A549 (cell line): ENCODE results near the gene FLNB. TPM values are rescaled to one million over a fixed set of nuclear protein-coding genes. Genes with fewer than 3 reads are reported as not detected.

Experiments
- ATAC-seq, 2 experiments: fragments of 200-7000 bp in 1 of 2; fragments of >200 bp in 1 of 2; cut with Nextera tagmentation in 1 of 2; cut with Tn5 transposase in 1 of 2; 3 replicates each; pipeline versions ENCODE4 v1.8.0 to v1.9.1; 2018 to 2020; ENCODE audit warnings: mild to moderate bottlenecking in 1 of 2, moderate library complexity in 1 of 2
- CTCF ChIA-PET: fragments of 300-600 bp; sonication (Branson Sonifier 250); formaldehyde crosslinking; extraction: SDS; loops from one replicate; lab custom pipeline; 2021; ENCODE audit warnings: antibody characterized with exemption, inconsistent platforms; lab: Yijun Ruan, JAX
- POLR2A ChIA-PET: fragments of 350-600 bp; formaldehyde crosslinking; extraction: SDS; loops from one replicate; lab custom pipeline; 2021; ENCODE audit warnings: antibody characterized with exemption, inconsistent platforms; lab: Yijun Ruan, JAX
- DNase-seq, 2 experiments: peaks; one replicate each; pipeline versions ENCODE4 v3.0.0 to v3.0.0-alpha.2; 2011 to 2016; ENCODE audit warnings: low read depth in 1 of 2, low spot score in 1 of 2
- FAIRE-seq: peaks from 2 replicates; lab custom pipeline; 2011; peaks lifted over from hg19 to GRCh38; lab: Jason Lieb, UNC
- H3K27ac ChIP-seq, 2 experiments: fragments of >200 bp; sonication (Bioruptor Twin); formaldehyde crosslinking; 3 replicates each; pipeline ENCODE4 v1.5.1; 2016 to 2017
- H3K4me1 ChIP-seq: fragments of >200 bp; sonication (Bioruptor Twin); formaldehyde crosslinking; 3 replicates; pipeline ENCODE4 v1.6.1; 2016
- H3K4me2 ChIP-seq: fragments of >200 bp; sonication (Bioruptor Twin); formaldehyde crosslinking; 3 replicates; pipeline ENCODE4 v1.6.1; 2016
- H3K4me3 ChIP-seq: fragments of >200 bp; sonication (Bioruptor Twin); formaldehyde crosslinking; 3 replicates; pipeline ENCODE4 v1.5.1; 2016
- H3K9me3 ChIP-seq: fragments of >200 bp; sonication (Bioruptor Twin); formaldehyde crosslinking; 3 replicates; pipeline ENCODE4 v1.6.1; 2016
- CBX8 ChIP-seq: fragments of 200-600 bp; sonication (generic); IDR thresholded peaks from 2 replicates; pipeline ENCODE4 v1.6.1; 2016
- CHD2 ChIP-seq: fragments of 150-350 bp; IDR thresholded peaks from 2 replicates; pipeline ENCODE4 v1.6.1; 2014; ENCODE audit warnings: low read length; ENCODE audit not compliant: partially characterized antibody
- EP300 ChIP-seq, 2 experiments: fragments of >200 bp; sonication (Bioruptor Twin); formaldehyde crosslinking; IDR thresholded peaks; 2 replicates in 1 of 2; 3 replicates in 1 of 2; pipeline ENCODE4 v1.6.1; 2016 to 2017
- FOSB ChIP-seq: fragments of 250-450 bp; sonication (Bioruptor Pico); IDR thresholded peaks from 2 replicates; pipeline ENCODE4 v1.5.0; 2020; ENCODE audit warnings: mild to moderate bottlenecking, moderate library complexity
- FOSL2 ChIP-seq, 2 experiments: fragments of 450-650 bp in 1 of 2; fragments of >200 bp in 1 of 2; sonication (Bioruptor Twin) in 1 of 2; formaldehyde crosslinking; IDR thresholded peaks; 2 replicates each; pipeline versions ENCODE4 v1.5.0 to v1.6.1; 2016 to 2020; ENCODE audit warnings: mild to moderate bottlenecking in 1 of 2, moderate library complexity in 1 of 2
- GATA3 ChIP-seq: IDR thresholded peaks from 2 replicates; pipeline ENCODE4 v1.6.1; 2012; ENCODE audit warnings: borderline replicate concordance
- HDAC2 ChIP-seq: fragments of 200-600 bp; sonication (generic); IDR thresholded peaks from 2 replicates; pipeline ENCODE4 v1.6.1; 2016
- HOXA7 ChIP-seq: fragments of 250-450 bp; sonication (Bioruptor Pico); IDR thresholded peaks from 2 replicates; pipeline ENCODE4 v1.5.0; 2020; ENCODE audit warnings: mild to moderate bottlenecking, moderate library complexity
- HOXB5 ChIP-seq: fragments of 250-450 bp; sonication (Bioruptor Pico); IDR thresholded peaks from 2 replicates; pipeline ENCODE4 v1.5.0; 2020; ENCODE audit warnings: mild to moderate bottlenecking, moderate library complexity
- JUN ChIP-seq, 2 experiments: fragments of >200 bp; sonication (Bioruptor Twin); formaldehyde crosslinking; IDR thresholded peaks; 2 replicates in 1 of 2; 3 replicates in 1 of 2; pipeline ENCODE4 v1.6.1; 2016 to 2017
- JUNB ChIP-seq: fragments of >200 bp; sonication (Bioruptor Twin); formaldehyde crosslinking; IDR thresholded peaks from 2 replicates; pipeline ENCODE4 v1.6.1; 2016
- KDM1A ChIP-seq: fragments of 200-600 bp; sonication (generic); IDR thresholded peaks from 2 replicates; pipeline ENCODE4 v1.6.1; 2016; ENCODE audit warnings: low read depth, mild to moderate bottlenecking
- MAFK ChIP-seq: fragments of 450-650 bp; IDR thresholded peaks from 2 replicates; pipeline ENCODE4 v1.6.1; 2014; ENCODE audit not compliant: partially characterized antibody
- MAZ ChIP-seq: fragments of 150-350 bp; IDR thresholded peaks from 2 replicates; pipeline ENCODE4 v1.6.1; 2014; ENCODE audit warnings: antibody characterized with exemption, low read depth, low read length, borderline replicate concordance
- NFE2L2 ChIP-seq: fragments of 150-350 bp; conservative IDR thresholded peaks from 2 replicates; pipeline ENCODE4 v1.6.1; 2014; ENCODE audit warnings: low read length
- NPAS2 ChIP-seq: fragments of 250-450 bp; sonication (Bioruptor Pico); IDR thresholded peaks from 2 replicates; pipeline ENCODE4 v1.8.0; 2022; ENCODE audit warnings: mild to moderate bottlenecking, moderate library complexity, borderline replicate concordance
- RAD21 ChIP-seq, 2 experiments: fragments of >200 bp in 1 of 2; sonication (Bioruptor Twin) in 1 of 2; formaldehyde crosslinking in 1 of 2; IDR thresholded peaks in 1 of 2; conservative IDR thresholded peaks in 1 of 2; 2 replicates in 1 of 2; 3 replicates in 1 of 2; pipeline ENCODE4 v1.6.1; 2012 to 2018; ENCODE audit warnings: inconsistent platforms in 1 of 2
- RARB ChIP-seq: fragments of 250-450 bp; sonication (Bioruptor Pico); IDR thresholded peaks from 2 replicates; pipeline ENCODE4 v1.8.0; 2021; ENCODE audit warnings: mild to moderate bottlenecking, moderate library complexity
- TP53 ChIP-seq: fragments of 250-450 bp; sonication (Bioruptor Pico); IDR thresholded peaks from 2 replicates; pipeline ENCODE4 v1.5.0; 2021; ENCODE audit warnings: mild to moderate bottlenecking, moderate library complexity
- ZC3H11A ChIP-seq: fragments of 450-650 bp; IDR thresholded peaks from 2 replicates; pipeline ENCODE4 v1.6.1; 2014; ENCODE audit warnings: antibody characterized with exemption, mild to moderate bottlenecking
- WGBS: methylation state at CpG from one replicate; pipeline ENCODE4 v1.1.6; 2017; ENCODE audit errors: missing lambda C conversion rate; 5-methylcytosine and 5-hydroxymethylcytosine counted together
- polyA plus RNA-seq, 4 experiments: library from polyadenylated mRNA; depleted of rRNA in 3 of 4; stranded (reverse); fragments of >200 nt; fragmentation: RNase III in 1 of 4; extraction: RNeasy Plus Mini Kit Qiagen cat#74134 plus additional on column Dnase treatment in 1 of 4; gene quantifications; 2 replicates in 3 of 4; 3 replicates in 1 of 4; pipeline ENCODE4 v1.2.3, GENCODE V29; 2011 to 2017
- TF ChIP-seq, protein P1 (sequence below): IDR thresholded peaks from 2 replicates; pipeline ENCODE4 v1.6.1; 2012; ENCODE audit warnings: low read depth, borderline replicate concordance
- TF ChIP-seq, protein P2 (sequence below): fragments of 150-350 bp; IDR thresholded peaks from 2 replicates; pipeline ENCODE4 v1.6.1; 2014; ENCODE audit warnings: low read depth, mild to moderate bottlenecking, low read length
- TF ChIP-seq, protein P3 (sequence below): IDR thresholded peaks from 2 replicates; pipeline ENCODE4 v1.6.1; 2012
- TF ChIP-seq, protein P4 (sequence below): fragments of 250-450 bp; sonication (Bioruptor Pico); IDR thresholded peaks from 2 replicates; pipeline ENCODE4 v1.5.0; 2020; ENCODE audit warnings: low read depth, mild to moderate bottlenecking, moderate library complexity
- TF ChIP-seq, protein P5 (sequence below): fragments of 200-600 bp; sonication (generic); IDR thresholded peaks from 2 replicates; pipeline ENCODE4 v1.6.1; 2016; ENCODE audit warnings: antibody characterized with exemption, mild to moderate bottlenecking, moderate library complexity
- TF ChIP-seq, protein P6 (sequence below): IDR thresholded peaks from 2 replicates; pipeline ENCODE4 v1.6.1; 2012
- TF ChIP-seq, protein P7 (sequence below): fragments of 450-650 bp; IDR thresholded peaks from 2 replicates; pipeline ENCODE4 v1.6.1; 2014; ENCODE audit warnings: antibody characterized with exemption
- TF ChIP-seq, protein P8 (sequence below): fragments of >200 bp; sonication (Bioruptor Twin); formaldehyde crosslinking; IDR thresholded peaks from 2 replicates; pipeline ENCODE4 v1.6.1; 2016

The FLNB gene
- polyA plus RNA-seq, 2 of the 4 experiments (the other 2 are of a cell fraction): 235 to 439 TPM

DNA sequence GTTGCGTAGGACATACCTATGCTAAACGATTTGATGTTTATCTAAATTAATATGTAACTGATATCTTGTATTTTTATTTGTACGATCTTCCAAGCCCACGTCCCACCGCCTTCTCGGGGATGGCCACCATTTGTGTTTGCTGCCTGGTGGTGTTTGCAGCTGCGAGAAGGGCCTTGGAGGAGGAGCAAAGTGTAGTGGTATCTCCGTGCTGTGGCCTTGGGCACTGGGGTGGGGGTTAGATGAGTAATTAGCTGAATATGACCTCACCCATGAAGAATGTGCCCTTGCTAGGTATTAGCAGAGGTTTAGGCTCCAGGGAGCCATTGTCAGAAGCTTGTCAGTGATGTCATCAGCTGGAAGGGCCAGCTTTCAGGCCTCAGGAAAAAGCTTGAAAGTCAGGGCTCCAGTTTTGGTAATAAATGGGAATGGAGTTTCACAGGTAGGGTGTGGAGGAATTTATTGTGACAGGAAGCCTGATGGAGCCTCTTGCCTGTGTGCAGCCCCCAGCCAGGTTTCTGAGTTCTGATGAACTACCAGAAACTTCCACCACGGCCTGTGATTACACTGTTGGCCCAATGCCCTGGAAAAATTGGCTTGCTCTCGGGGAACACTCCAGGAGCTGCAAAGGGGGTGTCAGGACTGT lies 41.0 kb downstream of the FLNB start:
- peak overlapping the region; percentile 4; the same call in 1 of the 3 replicates for H3K4me3 ChIP-seq
- peak; percentile 66 to 83 for DNase-seq
- CTCF ChIA-PET: interaction anchor here (1.5 to 1.7 kb wide), 3 partner anchors 14 to 87 kb away, joined by 4 to 5 read pairs (median 4); no protein-coding TSS in a partner anchor
- POLR2A ChIA-PET: interaction anchor here (0.6 to 0.8 kb wide), 2 partner anchors 10 to 12 kb away, joined by 3 to 9 read pairs; no protein-coding TSS in a partner anchor
- H3K4me1 ChIP-seq: peaks cover 100% of the 10 kb centered on the region
- peak overlapping the region; percentile 89 for H3K4me2 ChIP-seq
- peak; percentile 76; the same call in 1 of the 2 replicates for TF ChIP-seq GATA3
- TF ChIP-seq CHD2: no peak
- TF ChIP-seq, protein P1, sequence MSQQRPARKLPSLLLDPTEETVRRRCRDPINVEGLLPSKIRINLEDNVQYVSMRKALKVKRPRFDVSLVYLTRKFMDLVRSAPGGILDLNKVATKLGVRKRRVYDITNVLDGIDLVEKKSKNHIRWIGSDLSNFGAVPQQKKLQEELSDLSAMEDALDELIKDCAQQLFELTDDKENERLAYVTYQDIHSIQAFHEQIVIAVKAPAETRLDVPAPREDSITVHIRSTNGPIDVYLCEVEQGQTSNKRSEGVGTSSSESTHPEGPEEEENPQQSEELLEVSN: no peak
- TF ChIP-seq NFE2L2: no peak
- TF ChIP-seq FOSB (CRISPR knock-in tag): no peak
- TF ChIP-seq KDM1A: no peak
- TF ChIP-seq TP53 (CRISPR knock-in tag): no peak
- TF ChIP-seq HOXA7 (CRISPR knock-in tag): no peak
- TF ChIP-seq HOXB5 (CRISPR knock-in tag): no peak
- TF ChIP-seq, protein P2, sequence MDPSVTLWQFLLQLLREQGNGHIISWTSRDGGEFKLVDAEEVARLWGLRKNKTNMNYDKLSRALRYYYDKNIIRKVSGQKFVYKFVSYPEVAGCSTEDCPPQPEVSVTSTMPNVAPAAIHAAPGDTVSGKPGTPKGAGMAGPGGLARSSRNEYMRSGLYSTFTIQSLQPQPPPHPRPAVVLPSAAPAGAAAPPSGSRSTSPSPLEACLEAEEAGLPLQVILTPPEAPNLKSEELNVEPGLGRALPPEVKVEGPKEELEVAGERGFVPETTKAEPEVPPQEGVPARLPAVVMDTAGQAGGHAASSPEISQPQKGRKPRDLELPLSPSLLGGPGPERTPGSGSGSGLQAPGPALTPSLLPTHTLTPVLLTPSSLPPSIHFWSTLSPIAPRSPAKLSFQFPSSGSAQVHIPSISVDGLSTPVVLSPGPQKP: no peak
- TF ChIP-seq MAZ: no peak
- TF ChIP-seq EP300 (IDR thresholded peaks at IDR 0.05): peak in 1 of 2 experiments; percentile 41; a peak in 1 of 5 replicates
- no peak for TF ChIP-seq ZC3H11A
- TF ChIP-seq HDAC2: no peak
- TF ChIP-seq, protein P3, sequence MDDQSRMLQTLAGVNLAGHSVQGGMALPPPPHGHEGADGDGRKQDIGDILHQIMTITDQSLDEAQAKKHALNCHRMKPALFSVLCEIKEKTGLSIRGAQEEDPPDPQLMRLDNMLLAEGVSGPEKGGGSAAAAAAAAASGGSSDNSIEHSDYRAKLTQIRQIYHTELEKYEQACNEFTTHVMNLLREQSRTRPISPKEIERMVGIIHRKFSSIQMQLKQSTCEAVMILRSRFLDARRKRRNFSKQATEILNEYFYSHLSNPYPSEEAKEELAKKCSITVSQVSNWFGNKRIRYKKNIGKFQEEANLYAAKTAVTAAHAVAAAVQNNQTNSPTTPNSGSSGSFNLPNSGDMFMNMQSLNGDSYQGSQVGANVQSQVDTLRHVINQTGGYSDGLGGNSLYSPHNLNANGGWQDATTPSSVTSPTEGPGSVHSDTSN: peak; percentile 60
- TF ChIP-seq NPAS2 (CRISPR knock-in tag): no peak
- peak; percentile 67 to 72; a peak in 4 of 5 replicates for TF ChIP-seq JUN (IDR thresholded peaks at IDR 0.05)
- TF ChIP-seq JUNB: peak; percentile 59; the same call in 1 of the 2 replicates
- TF ChIP-seq, protein P4, sequence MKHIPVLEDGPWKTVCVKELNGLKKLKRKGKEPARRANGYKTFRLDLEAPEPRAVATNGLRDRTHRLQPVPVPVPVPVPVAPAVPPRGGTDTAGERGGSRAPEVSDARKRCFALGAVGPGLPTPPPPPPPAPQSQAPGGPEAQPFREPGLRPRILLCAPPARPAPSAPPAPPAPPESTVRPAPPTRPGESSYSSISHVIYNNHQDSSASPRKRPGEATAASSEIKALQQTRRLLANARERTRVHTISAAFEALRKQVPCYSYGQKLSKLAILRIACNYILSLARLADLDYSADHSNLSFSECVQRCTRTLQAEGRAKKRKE (CRISPR knock-in tag): no peak
- no peak for TF ChIP-seq CBX8
- TF ChIP-seq MAFK: no peak
- no peak; the same call in 1 of the 2 replicates for TF ChIP-seq FOSL2 (IDR thresholded peaks at IDR 0.05)
- TF ChIP-seq FOSL2 (CRISPR knock-in tag; IDR thresholded peaks at IDR 0.05): peak; percentile 77
- TF ChIP-seq, protein P5, sequence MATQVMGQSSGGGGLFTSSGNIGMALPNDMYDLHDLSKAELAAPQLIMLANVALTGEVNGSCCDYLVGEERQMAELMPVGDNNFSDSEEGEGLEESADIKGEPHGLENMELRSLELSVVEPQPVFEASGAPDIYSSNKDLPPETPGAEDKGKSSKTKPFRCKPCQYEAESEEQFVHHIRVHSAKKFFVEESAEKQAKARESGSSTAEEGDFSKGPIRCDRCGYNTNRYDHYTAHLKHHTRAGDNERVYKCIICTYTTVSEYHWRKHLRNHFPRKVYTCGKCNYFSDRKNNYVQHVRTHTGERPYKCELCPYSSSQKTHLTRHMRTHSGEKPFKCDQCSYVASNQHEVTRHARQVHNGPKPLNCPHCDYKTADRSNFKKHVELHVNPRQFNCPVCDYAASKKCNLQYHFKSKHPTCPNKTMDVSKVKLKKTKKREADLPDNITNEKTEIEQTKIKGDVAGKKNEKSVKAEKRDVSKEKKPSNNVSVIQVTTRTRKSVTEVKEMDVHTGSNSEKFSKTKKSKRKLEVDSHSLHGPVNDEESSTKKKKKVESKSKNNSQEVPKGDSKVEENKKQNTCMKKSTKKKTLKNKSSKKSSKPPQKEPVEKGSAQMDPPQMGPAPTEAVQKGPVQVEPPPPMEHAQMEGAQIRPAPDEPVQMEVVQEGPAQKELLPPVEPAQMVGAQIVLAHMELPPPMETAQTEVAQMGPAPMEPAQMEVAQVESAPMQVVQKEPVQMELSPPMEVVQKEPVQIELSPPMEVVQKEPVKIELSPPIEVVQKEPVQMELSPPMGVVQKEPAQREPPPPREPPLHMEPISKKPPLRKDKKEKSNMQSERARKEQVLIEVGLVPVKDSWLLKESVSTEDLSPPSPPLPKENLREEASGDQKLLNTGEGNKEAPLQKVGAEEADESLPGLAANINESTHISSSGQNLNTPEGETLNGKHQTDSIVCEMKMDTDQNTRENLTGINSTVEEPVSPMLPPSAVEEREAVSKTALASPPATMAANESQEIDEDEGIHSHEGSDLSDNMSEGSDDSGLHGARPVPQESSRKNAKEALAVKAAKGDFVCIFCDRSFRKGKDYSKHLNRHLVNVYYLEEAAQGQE: no peak
- TF ChIP-seq, protein P6, sequence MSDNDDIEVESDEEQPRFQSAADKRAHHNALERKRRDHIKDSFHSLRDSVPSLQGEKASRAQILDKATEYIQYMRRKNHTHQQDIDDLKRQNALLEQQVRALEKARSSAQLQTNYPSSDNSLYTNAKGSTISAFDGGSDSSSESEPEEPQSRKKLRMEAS: peak; percentile 66
- TF ChIP-seq, protein P7, sequence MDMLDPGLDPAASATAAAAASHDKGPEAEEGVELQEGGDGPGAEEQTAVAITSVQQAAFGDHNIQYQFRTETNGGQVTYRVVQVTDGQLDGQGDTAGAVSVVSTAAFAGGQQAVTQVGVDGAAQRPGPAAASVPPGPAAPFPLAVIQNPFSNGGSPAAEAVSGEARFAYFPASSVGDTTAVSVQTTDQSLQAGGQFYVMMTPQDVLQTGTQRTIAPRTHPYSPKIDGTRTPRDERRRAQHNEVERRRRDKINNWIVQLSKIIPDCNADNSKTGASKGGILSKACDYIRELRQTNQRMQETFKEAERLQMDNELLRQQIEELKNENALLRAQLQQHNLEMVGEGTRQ: no peak
- no peak for TF ChIP-seq RARB
- TF ChIP-seq, protein P8, sequence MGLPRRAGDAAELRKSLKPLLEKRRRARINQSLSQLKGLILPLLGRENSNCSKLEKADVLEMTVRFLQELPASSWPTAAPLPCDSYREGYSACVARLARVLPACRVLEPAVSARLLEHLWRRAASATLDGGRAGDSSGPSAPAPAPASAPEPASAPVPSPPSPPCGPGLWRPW: no peak
- TF ChIP-seq RAD21 (conservative IDR thresholded peaks at IDR 0.05 in 1 of 2, IDR thresholded peaks at IDR 0.05 in 1 of 2): no peak
- peak; percentile 46 to 63 for ATAC-seq
- 0% methylated on average over 10 of the region's 10 CpGs for WGBS
- FAIRE-seq: no peak
- no peaks in the 10 kb centered on the region for H3K9me3 ChIP-seq
- peak overlapping the region; percentile 72 to 81 for H3K27ac ChIP-seq
